Measurements from ENCODE around the gene SYNPO.

The SYNPO gene

GRCh38 chr5:150690760-150691159 is 50.3 kb downstream of the SYNPO start:
- DNase-seq (ENCODE audit: low spot score in 2 of 2), result no peak
- H3K36me3 Mint-ChIP-seq (ENCODE audit: insufficient read depth), result peaks cover 57% of the 10 kb centered on the region
- H3K9me3 Mint-ChIP-seq, result no peaks in the 10 kb centered on the region
- H3K4me3 Mint-ChIP-seq, result no peak overlapping the region
- no peak overlapping the region for H3K27ac Mint-ChIP-seq (ENCODE audit: low read depth)
- no peaks in the 10 kb centered on the region for H3K27me3 Mint-ChIP-seq
- H3K4me1 Mint-ChIP-seq, result no peaks in the 10 kb centered on the region
- ATAC-seq (replicated peaks; ENCODE audit: extremely low read depth, poor library complexity, severe bottlenecking), result no peak

DNA sequence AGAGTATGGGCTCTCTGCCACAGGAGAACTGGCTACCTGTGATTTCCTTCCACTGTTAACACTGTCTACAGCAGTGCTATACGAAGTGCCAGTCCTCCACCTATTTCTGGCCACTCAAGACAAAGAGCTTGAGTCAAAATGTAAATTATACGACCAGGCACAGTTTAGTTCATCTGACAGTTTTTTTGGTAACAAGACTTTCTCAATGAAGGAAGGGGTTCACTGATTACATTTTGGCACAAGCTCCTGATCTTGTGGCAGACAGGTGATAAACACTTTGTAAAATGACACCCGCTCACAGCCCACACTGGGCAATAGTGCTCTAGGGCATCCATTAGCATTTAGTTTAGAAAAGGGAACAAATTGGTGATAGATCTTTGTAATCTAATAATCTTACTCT is 51.8 kb downstream of the SYNPO start:
- peaks cover 70% of the 10 kb centered on the region for H3K36me3 Mint-ChIP-seq (ENCODE audit: insufficient read depth)
- no peaks in the 10 kb centered on the region for H3K9me3 Mint-ChIP-seq
- no peaks in the 10 kb centered on the region for H3K4me1 Mint-ChIP-seq
- no peaks in the 10 kb centered on the region for H3K27me3 Mint-ChIP-seq
- H3K27ac Mint-ChIP-seq (ENCODE audit: low read depth), result no peak overlapping the region
- DNase-seq (ENCODE audit: low spot score in 2 of 2) (no peak), ATAC-seq (replicated peaks; ENCODE audit: extremely low read depth, poor library complexity, severe bottlenecking) (no peak)
- H3K4me3 Mint-ChIP-seq, result no peak overlapping the region

DNA sequence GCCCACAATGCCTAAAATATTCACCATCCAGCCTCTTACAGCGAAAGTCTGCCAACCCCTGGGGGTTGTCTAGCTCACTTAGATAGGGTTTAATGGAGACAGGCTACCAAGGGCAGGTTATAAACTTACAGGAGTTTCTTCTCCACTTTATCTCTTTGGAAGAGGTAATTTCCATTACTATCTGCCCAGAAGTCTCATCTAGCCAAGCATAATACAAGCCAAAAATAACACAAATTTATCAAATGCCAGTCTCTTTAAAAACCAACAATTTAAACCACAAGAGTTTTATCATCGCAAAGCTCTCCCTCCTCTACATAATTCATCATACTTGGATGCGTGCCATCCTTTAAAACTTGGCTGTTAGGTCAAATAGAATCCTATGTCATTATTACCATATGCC is 54.2 kb downstream of the SYNPO start:
- Mint-ChIP-seq H3K4me3 (no peak overlapping the region), H3K36me3 (ENCODE audit: insufficient read depth) (peaks cover 79% of the 10 kb centered on the region), H3K27me3 (no peaks in the 10 kb centered on the region), H3K9me3 (no peaks in the 10 kb centered on the region), H3K4me1 (no peaks in the 10 kb centered on the region), H3K27ac (ENCODE audit: low read depth) (no peak overlapping the region)
- no peak for ATAC-seq (replicated peaks; ENCODE audit: extremely low read depth, poor library complexity, severe bottlenecking)
- no peak for DNase-seq (ENCODE audit: low spot score in 2 of 2)

GRCh38 chr5:150700246-150700593 is 59.8 kb downstream of the SYNPO start:
- Mint-ChIP-seq H3K4me1 (no peaks in the 10 kb centered on the region), H3K27ac (ENCODE audit: low read depth) (no peak overlapping the region), H3K4me3 (no peak overlapping the region), H3K36me3 (ENCODE audit: insufficient read depth) (peaks cover 37% of the 10 kb centered on the region), H3K9me3 (no peaks in the 10 kb centered on the region), H3K27me3 (no peaks in the 10 kb centered on the region)
- DNase-seq (ENCODE audit: low spot score in 2 of 2), result no peak
- peak; percentile 3 for ATAC-seq (replicated peaks; ENCODE audit: extremely low read depth, poor library complexity, severe bottlenecking)

GRCh38 chr5:150700594-150701377 is 60.3 kb downstream of the SYNPO start, which contains the start of gene RBM22:
Gene RBM22 (minus strand): TSS chr5:150701062. CDS start chr5:150700985, 77 bp downstream.
- H3K4me1 Mint-ChIP-seq, result no peaks in the 10 kb centered on the region
- no peaks in the 10 kb centered on the region for H3K27me3 Mint-ChIP-seq
- ATAC-seq (replicated peaks; ENCODE audit: extremely low read depth, poor library complexity, severe bottlenecking) (peak; percentile 94), DNase-seq (ENCODE audit: low spot score in 2 of 2) (peak; percentile 84 to 87)
- H3K36me3 Mint-ChIP-seq (ENCODE audit: insufficient read depth), result peaks cover 31% of the 10 kb centered on the region
- H3K27ac Mint-ChIP-seq (ENCODE audit: low read depth), result no peak within 1 kb of the TSS
- no peak within 1 kb of the TSS for H3K4me3 Mint-ChIP-seq
- no peaks in the 10 kb centered on the region for H3K9me3 Mint-ChIP-seq

- ATAC-seq (replicated peaks; ENCODE audit: extremely low read depth, poor library complexity, severe bottlenecking), result no peak
- no peak for DNase-seq (ENCODE audit: low spot score in 2 of 2)
- Mint-ChIP-seq H3K36me3 (ENCODE audit: insufficient read depth) (peaks cover 8% of the 10 kb centered on the region), H3K27me3 (no peaks in the 10 kb centered on the region), H3K4me1 (no peaks in the 10 kb centered on the region), H3K4me3 (no peak overlapping the region), H3K9me3 (no peaks in the 10 kb centered on the region), H3K27ac (ENCODE audit: low read depth) (no peak overlapping the region)
These were observed 63.3 kb downstream of the SYNPO start for GRCh38 chr5:150703762-150704161.

DNA sequence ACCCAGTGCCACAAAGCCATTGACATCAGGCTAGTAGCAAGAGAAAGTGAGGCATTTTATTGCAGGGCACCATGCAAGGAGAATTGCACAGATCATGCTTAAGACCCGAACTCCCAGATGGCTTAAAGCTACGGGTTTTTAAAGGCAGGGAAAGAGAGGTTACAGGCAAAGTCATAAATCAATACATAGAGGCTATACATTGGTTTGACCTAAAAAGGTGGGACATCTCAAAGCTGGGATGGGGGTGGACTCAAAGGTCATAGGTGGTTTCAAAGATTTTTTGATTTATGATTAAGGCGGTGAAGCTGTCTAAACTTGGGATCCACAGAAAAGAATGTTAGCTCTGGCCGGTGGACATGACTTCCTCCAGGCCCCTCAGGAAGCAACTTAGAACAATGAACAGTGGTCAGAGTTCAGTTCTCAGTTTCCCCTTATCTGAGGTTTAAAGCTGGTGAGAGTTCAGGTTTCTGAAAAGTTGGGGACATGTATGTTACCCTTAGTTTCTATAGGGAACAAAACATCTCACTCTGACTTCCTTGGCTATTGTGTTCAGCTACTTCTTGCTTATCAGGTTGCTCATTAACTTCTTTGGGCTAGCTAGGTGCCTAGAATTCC is 66.4 kb downstream of the SYNPO start:
- Mint-ChIP-seq H3K27me3 (no peaks in the 10 kb centered on the region), H3K9me3 (no peaks in the 10 kb centered on the region), H3K4me1 (no peaks in the 10 kb centered on the region), H3K27ac (ENCODE audit: low read depth) (no peak overlapping the region), H3K4me3 (no peak overlapping the region), H3K36me3 (ENCODE audit: insufficient read depth) (peaks cover 25% of the 10 kb centered on the region)
- DNase-seq (ENCODE audit: low spot score in 2 of 2) (no peak), ATAC-seq (replicated peaks; ENCODE audit: extremely low read depth, poor library complexity, severe bottlenecking) (no peak)
